HG03432 (cell line): ENCODE measurements around the gene FHIP1B.

Experiments
- ATAC-seq: cut with Tn5 transposase; IDR thresholded peaks from one replicate; pipeline ENCODE4 v1.9.1; 2021; ENCODE audit warnings: mild to moderate bottlenecking, moderate library complexity; ENCODE audit not compliant: unreplicated experiment

Gene FHIP1B

DNA sequence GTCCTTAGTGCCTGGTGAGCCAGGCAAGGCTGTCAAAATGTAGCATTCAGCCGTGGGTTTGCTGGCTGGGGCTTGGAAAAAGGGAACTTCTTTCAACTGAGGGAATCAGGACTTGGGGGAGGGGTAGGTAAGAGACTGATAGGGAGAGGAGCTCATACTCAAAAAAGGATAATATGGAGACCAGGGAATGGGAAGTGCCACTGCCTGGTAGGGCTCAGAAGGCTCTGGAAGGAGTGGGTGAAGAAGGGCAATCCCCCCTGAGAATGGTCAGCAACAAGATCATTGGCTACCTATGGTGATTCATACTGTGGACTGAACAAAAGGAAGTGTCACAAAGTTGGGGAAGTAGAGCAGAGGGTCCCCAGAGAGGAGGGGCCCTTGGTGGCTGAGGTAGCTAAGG is 6.3 kb upstream of the FHIP1B start:
- ATAC-seq, result no peak

DNA sequence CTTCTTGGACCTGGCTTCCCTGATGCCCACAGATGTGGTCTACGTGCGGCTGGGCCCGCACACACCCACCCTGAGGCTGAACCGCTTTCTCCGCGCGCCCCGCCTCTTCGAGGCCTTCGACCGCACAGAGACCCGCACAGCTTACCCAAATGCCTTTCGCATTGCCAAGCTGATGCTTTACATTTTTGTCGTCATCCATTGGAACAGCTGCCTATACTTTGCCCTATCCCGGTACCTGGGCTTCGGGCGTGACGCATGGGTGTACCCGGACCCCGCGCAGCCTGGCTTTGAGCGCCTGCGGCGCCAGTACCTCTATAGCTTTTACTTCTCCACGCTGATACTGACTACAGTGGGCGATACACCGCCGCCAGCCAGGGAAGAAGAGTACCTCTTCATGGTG is 5.7 kb upstream of the FHIP1B start:
- ATAC-seq, result no peak

DNA sequence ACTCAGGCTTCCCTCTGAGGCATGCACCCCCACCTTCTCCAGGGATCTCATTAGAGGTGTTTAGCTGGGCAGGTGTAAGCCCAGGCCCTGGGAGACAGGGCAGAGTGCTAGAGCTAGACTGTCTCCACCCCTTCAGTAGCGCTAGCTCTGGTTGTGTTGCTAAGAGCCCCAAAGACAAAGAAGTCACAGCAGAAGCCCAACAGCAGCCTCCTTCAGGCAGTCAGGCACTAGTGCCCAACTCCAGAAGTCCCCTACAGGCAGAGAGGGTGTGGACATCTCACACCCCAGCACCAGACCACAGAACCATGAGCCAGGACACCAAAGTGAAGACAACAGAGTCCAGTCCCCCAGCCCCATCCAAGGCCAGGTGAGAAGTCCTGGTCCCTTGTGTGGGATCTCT is 4.5 kb upstream of the FHIP1B start, which contains the start of gene CNGA4:
Gene CNGA4 (plus strand): TSS at position 188 of the 400 bp plus-strand sequence. CDS start 118 bp downstream, at position 306.
- no peak for ATAC-seq

DNA sequence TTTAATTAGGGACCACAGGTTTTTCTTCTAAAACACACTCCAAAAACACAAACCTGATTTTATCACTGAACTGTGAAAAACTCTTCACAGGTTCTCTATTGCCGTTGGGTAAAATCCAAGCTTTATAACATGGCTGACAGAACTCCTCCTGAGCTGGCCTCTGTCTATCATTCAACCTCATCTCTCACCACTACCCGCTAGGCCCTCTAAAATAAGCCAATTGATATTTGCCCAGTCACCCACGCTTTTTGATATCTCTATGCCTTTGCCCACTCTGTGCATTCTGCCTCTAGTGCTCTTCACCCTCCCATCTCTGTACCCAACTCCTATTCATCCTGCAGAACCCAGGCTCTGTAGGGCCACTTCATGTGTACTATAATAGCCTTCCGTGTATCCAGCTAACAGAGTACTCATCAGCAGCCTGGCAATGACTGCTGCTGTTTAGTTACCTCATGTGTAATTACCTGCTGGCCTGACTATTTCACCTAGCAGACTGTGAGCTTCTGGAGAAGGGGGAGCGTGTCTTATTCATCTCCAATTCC is 3.4 kb upstream of the FHIP1B start:
- ATAC-seq, result no peak

DNA sequence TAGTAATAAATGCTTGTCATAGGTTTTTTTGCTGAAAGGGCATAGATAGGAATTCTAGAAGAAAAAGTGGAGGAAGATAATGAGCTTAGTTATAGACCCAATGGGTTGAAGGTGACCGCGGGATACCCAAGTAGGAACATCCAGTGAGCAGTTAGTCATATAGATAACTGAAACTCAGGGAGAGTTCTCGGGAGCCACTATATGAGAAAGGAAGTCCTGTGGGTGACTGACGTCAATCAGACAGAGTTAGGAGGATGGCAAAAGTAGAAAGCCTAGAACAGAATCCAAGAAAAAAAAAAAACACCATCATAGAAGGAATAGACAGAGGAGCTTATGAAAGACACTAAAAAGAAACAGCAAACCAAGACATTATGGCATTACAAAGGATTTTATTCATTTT is 2.8 kb upstream of the FHIP1B start:
- no peak for ATAC-seq

DNA sequence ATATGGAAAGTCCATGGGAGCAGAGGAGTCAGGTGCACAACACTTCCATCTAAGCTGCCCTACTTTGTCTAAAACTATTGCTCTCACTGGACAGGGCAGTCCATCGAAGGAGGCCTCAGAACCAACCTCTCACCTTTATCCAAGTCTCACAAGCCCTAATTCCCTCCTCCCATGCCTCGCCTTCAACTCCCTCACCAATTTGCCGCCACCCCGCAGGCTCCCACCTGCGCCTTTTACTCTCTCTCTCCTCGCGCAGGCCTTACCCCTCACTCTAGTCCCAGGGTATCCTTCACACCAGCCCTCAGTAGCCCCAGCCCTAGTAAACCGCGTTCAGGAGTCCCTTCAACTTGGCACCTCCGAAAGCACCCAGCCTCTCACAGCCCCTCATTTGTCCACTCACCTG is 451 bp downstream of the FHIP1B start:
- no peak for ATAC-seq

DNA sequence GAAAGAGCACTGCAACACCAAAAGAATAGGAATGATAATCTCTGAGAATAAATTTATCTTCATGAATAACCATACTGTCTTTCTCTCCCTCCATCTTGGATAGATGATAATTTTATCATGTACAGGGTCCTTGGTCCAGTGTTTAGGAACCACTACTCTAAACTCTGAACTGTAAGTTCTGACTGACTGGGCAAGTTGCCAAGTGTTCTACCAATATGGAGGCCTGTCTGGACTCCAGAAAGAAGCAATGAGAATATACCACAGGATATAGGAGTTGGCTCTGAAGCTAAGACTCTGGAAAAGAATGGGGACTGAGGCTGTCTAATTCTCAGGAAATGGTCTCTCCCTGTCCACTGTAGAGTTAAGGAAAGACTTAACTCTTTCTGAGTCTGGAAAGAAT is 1.5 kb downstream of the FHIP1B start:
- no peak for ATAC-seq

DNA sequence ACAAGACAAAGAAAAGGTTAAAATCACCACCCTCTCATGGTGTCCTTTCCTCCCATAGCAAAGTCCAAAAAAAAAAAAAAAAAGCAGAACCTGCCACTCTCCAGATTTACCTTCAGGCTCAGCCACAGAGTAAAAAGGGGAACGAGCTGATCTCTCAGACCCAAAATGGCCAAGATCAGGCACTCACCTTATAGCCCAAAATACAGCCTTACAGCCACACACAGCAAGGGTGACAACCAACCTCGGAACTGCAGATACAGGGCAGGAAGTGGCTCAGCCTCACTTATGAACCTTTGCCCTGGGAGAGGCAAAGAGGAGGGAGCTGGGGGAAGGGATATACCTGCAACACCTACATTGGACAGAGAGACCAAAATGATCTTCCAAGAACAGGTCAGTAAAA is 4.5 kb downstream of the FHIP1B start:
- no peak for ATAC-seq

DNA sequence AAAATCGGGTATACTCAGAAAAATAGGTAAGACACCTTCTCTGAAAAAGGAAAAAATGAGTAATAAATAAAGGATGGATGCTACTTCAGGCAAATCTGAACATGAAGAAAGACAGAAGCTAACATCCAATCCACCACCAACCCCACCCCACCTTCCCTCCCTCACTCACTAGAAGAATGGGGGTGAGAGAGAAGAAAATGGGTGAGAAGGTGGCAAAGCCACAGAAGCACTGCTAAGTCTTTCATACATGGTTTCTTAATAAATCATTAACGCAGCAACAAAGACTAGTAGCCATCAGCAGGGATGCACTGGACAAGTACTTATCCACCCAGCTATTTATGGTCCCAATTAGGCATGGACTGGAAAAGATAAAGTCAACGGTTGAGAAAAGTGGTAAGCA is 5.9 kb downstream of the FHIP1B start:
- ATAC-seq, result no peak

DNA sequence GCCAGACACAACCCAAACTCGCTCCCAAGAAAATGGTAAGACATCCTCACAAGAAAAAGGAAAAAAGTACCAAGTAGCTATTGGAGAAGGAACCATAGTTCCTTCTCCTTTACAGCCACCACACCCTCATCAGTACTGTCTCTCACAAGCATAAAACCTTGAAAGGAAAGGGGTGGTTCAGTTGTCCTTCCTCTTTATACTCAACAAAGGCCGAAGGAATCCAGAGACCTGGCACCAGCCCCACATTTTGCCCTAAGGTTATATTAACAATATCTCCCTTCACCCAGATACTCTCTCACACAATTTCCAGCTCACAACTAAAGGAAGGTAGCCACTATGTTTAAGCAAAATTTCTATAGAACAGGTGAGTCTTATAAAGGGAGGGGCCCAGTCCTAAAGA is 8.5 kb downstream of the FHIP1B start:
- no peak for ATAC-seq

DNA sequence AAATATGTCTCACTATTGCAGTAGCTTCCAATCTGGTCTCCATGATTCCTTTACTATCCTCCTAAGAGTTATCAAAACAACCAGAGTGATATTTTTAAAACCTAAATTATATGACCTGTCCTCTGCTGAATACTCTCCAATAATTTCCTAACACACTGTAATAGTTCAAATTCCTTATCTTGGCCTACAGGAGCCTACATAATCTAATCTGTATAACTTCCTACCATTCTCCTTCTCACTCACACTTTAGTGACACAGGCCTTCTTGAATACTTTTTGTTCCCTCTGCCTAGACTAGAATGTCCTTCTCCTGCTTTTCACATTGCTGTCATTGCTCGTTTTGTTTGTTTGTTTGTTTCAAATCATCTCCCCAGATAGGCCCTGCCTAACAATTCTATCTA is 9.4 kb downstream of the FHIP1B start:
- ATAC-seq, result no peak

DNA sequence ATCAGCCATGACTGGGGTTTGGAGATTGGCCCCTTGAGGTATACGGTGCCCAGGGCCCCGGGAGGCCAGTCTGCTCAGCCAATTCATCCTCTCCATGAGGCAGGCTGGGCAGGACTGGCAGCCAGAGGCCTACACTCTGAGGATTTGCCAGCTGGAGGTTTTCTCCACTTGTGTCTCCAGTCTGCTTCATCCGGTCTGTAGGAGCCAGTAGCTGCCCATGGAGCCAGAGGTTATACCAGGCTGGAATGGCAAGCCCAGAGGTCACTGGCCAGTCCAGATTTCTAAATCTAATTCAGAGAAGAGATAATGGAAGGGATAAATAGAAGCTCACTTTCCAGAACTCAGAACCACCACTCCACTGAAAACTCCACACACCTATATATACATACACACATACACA is 10.0 kb downstream of the FHIP1B start:
- no peak for ATAC-seq

DNA sequence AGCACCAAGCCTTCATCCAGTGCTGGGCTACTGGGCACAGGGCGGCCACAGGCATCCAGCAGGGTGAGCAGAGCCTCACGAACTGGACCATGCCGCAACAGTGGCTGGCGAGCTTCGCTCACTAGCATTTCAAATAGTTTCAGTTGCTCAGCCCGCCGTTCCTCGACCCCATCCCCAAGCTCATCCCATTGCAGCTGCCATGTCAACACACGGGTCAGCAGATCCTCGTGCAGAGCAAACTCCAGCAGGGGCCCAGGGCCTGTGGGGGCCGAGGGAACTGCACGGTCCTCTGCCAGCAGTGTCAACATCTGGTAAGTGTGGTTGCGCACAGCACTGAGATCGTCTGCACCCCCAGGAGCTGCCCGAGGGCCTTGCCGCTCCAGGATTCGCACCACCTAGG is 10.6 kb downstream of the FHIP1B start:
- no peak for ATAC-seq

DNA sequence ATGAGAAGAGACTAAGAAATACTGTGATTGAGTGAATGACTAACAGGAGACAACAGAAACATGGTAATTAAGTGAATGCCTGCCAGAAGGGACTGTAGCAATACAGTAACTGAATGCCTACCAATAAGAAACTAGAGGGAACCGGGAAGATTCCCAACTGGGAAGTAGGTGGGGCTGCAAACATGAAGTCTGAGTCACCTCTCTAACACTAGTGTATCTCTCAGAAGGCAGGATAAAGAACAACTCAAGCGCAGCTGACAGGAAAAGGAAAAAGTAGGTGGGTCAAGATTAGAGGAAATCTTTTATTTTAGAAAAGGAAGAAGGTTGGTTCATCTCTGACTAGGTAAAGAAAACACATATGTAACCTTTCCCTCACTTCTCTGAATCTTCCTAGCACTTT is 15.1 kb downstream of the FHIP1B start:
- ATAC-seq, result no peak

DNA sequence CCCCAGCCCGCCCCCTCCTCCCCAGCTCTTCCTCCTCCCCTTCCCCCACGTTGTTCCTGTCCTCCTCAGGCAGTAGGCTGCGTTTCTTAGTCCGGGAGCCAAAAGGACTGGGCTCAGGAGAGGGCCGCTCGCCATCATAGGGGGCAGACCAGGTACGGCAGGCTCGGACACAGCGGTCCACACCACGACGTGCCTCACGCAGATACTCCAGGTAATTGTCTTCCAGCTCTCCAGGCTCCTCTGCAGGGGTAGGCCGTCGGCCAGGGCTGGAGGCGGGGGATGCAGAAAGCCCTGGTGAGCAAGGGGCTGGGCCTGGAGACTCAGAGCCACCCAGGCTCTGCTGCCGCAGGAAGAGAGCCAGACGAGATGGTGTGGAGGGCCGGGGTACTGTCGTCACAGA is 16.7 kb downstream of the FHIP1B start:
- no peak for ATAC-seq

DNA sequence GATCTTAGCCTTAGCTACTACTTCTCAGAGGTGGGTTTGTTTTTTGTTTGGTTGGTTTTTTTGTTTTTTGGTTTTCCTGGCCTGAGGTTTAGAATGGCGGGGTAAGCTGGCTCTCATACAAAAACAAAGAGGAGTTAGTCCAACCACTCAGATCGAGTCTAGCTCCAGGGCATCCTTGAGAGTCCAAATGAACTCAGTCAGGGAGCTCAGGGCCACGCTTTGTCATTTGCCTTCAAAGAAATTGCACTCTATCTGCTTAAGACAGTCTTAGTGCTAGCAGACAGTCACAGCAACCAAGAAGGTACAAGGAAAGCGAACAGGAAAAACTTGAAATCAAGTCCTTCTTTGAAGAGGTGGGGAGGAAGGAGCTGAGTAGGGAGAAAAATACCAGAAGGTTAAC is 17.9 kb downstream of the FHIP1B start:
- no peak for ATAC-seq

DNA sequence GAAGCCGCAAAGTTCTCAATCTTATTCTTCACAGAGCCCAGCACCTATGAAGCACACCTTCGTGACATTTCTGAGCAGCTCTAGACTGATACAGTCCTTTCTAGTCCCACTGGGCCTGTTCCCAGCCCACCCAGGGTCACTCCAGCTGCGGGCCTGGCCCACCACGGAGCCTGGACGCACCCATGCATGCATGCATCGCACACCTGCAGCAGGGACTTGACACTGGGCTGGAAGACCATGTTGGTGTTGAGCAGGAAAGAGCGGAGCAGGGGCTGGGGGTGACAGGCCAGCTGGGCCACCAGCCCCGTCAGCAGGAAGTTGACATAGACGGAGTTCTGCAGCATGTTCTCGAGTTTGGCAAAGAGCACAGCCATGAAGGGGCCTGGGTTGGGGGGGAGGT is 19.9 kb downstream of the FHIP1B start:
- ATAC-seq, result no peak

DNA sequence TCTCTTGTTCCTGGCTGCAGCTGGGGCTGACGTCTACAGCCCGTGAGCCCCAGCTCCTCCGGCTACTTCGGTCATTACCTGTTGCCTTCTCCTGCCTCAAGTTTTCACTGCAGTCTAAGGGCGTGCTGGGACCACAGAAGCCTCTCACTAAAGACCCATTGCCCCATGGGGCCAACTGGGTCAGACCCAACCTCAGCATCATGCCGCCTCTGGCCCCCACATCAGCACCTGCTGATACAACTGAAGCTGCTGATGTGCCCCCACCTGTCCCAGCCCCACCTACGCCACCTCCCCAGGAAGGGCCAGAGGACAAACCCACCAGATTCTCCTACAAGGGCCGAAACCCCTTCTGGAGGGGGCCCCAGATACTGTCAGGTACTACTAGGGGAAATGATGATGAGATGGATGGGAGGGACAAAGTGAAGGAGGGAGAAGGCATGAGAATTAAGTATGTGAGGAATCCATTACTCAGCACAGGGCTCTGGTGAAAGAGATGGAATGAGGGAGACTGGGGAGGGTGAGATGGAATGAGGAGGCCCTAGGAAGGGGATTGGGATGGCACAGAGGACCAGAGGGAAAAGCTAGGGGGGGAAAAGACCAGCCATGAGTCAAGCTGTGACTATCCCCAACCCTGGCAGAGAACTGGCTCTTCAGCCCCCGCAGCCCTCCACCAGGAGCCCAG is 24.0 kb downstream of the FHIP1B start:
- no peak for ATAC-seq

DNA sequence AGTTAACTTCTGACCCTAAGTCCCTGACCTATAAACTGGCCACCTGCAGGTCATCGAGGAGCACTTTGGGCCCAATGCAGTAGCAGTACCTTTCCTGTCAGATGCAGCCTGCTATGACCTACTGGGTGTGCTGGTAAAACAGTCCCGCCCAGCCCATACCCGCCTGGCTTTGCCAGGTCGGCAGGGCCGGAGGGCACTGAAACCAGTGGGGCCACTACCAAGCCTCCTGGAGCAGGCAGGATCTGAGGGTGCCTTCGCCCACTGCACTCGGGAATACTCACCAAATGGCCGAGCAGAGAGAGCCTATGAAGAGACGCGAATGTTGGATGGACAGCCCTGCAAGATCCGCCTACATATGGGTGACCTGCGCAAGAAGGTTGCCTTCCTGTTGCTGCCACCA is 24.6 kb downstream of the FHIP1B start:
- no peak for ATAC-seq

DNA sequence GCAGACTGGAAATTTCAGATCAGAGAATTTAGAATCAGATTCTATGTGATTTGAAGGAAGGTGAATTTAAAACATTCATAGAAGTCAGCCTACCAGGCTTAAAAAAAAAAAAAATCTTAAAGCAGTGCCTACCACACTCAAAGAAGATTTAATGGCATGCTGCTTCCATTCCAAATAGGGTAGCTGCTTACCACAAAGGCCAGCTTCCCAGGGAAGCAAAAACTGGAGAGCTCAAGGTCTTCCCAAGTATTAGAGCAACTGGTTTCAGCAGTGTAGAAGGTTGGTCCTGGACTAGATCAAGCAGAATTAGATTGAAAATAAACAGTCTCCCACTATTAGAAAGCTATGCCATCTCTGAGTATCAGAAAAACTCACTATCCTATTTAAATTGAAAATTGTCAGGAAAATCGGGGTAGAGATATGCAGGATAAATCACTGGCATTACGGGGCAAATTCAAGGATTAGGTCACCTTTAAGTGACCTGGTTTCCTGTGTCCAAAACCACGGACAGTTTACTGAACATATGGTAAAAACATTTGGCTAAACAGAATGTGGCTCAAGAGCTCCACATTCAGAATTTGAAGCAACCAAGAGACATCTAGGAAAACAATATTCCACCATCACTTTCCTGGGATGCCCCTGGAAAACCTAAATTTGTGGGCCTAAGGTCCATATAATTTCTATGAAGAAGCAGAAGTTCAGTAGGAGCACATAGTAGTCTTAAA is 27.8 kb downstream of the FHIP1B start:
- no peak for ATAC-seq

DNA sequence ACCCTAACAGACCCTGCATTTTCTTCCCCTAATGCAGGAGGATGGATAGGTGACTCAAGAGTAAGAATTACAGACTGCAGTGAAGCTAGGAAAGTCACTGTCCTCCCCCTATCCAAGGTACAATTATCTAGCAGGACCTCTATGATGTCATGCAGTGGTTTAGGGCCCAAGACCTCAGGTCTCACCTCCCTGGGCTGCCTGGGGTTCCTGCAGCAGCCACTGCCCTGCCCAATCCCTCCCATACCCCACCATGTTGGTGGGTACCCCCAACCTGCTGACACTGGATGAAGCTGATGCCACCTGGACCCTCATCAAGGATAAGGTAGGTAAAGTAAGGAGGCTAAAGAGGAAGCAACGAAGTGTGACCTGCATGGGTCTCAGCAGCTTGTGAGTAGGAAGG is 29.1 kb downstream of the FHIP1B start, which contains the start of gene C11orf42:
Gene C11orf42 (plus strand): TSS at position 192 of the 400 bp plus-strand sequence. CDS start 59 bp downstream, at position 251.
- ATAC-seq, result no peak

DNA sequence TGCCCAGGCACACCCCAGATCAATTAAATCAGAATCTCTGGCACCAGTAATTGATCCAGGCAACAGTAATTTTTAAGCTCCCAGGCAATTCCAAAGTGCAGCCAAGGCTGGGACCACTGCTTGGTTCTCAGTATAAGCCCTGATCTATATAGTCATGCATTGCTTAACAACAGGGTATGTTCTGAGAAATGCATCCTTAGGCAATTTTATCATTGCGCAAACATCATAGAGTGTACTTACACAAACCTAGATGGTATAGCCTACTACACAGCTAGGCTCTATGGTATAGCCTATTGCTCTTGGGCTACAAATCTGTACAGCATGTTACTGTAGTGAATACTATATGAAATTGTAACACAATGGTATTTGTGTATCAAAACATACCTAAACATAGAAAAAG is 29.7 kb downstream of the FHIP1B start:
- no peak for ATAC-seq
